GM21717 (cell line): Measurements from ENCODE around the gene SKIC8.
"Not testable (repeated sequence)": the region's sequence is repeated elsewhere in the genome, so short reads cannot be mapped to it uniquely, and the experiment has no call there.

ENCODE experiments used
- ATAC-seq: cut with Tn5 transposase; IDR thresholded peaks from one replicate; pipeline ENCODE4 v1.9.1; 2021; ENCODE audit warnings: mild to moderate bottlenecking, moderate library complexity; ENCODE audit not compliant: unreplicated experiment

The SKIC8 gene

DNA sequence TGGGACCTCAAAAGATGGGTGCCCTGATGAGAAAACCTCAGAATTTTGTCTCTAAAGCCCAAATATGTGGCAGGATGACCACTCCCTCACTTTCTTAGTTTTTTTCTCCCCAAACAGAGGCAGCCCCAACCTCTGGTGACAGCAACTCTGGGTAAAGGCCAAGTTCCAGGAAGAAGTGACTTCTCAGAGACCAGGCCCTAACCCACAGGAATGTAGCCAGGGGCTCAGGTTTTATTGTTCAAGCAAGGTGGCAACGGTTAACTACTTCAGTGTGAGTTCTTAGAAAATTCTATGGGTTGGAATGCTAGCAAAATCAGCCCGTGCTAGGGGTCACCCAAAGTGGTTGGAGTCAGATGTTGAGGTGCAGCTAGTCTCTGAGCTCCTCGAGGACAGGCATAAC is 40.2 kb downstream of the SKIC8 start:
- ATAC-seq, result no peak

DNA sequence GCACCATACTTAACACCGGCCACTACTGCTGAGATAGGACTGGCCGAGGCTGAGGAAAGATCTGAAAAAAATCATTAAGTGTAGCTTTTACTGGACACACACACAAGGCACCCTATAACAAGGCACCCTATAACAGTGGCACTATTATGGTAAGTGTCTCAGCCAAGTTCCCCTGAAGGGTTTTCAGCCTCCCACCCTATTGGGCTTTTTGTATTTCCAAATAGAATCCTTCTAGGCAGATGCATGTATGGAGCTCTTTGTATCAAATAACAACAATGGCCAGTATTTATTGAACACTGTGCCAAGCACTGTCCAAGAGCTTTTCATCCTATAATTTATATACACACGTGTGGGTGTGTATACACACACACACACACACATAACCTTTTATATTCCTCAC is 41.7 kb downstream of the SKIC8 start:
- no peak for ATAC-seq

DNA sequence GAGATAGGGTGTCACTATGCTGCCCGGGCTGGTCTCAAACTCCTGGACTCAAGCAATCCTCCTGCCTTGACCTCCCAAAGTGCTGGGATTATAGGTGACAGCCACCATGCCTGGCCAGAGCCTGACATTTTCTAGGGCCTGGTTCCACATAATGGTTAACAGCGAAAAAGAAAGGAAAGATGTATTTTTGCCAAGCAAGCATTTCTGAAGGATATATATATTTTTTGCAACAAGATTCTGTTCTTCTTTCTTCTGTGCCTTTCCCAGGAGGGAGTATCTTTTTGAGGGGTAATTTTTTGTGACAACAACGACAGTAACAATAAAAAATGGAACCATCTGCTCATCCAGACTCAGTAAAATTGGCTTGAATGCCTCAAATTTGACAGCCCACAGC is 43.4 kb downstream of the SKIC8 start:
- no peak for ATAC-seq

DNA sequence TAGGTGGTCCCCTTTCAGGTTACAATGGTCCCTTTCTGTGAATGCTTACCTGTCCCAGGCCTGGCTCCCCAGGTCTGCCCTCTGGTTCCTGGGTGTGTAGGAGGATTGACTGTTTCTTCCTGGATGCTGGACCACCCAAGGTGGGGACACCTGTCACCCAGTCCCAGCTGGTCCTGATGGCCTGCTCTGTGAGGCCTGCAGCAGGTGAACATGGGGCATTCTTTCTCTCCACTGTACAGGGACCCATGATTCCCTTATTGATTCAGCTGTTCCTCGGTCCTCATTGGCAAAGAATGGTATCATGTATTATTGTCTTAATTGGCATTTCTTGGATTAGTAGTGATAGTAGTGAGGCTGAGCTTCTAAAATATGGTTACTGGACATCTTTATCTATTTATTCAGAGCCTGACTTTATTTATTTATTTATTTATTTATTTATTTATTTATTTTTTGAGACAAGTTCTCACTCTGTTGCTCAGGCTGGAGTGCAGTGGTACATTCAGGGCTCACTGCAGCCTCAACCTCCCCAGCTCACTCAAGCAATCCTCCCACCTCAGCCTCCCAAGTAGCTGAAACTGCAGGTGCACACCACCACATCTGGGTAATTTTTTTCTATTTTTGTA is 43.9 kb downstream of the SKIC8 start:
- ATAC-seq, result no peak

DNA sequence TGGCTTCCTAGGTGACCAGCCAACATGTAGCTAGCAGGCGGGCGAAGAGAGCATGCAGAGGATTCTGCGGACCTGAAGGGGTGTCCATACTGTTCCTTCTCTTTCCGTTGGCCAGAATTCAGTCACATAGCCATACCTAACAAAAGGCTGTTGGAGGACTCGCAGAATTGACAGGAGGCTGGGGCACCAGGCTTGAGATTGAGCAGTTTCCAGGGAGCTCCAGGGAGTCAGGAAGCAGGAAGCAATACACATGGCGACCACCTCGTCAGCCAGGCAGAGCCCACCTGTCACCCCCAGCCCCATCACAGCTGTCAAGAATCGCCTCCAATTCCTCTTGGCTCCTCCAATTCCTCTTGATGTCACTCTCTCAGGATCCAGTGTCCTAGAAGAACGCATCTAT is 48.3 kb downstream of the SKIC8 start:
- ATAC-seq, result no peak

DNA sequence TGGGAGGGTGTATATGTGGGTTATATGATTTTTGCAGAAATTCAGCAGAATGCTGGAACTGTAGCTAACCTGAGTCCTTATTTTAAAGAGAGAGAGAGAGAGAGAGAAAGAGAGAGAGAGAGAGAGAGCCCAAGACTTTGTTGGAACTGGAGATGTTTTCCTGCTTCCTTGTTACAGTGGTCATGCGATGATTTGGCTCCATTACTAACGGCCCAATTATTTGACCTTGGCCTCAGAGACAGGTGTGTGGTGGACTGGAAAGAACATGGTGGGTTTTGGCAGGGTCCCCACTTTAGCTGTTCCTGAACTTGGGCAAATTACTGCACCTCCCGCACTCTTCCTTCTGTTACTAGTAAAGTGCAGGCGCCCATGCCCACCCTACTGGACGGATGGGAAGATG is 50.3 kb downstream of the SKIC8 start:
- no peak for ATAC-seq

DNA sequence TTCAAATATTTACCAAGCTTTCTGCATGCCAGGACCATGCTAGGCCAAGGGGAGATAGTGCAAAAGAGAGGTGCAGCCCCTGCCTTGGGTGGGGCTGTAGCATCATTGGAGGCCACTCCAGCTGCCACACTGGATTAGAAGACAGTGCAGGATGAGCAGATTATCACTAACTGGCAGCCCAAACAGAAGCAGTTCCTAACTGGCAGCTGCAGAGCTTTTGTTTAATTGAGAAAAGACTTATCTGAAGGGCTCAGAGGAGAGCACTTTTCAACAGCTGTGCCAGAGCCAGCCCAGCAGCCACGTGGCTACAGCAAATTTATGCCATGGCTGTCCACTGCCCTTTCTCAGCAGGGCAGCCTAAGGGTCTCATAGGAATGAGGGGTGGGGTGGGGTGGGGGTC is 51.5 kb downstream of the SKIC8 start:
- ATAC-seq, result no peak

DNA sequence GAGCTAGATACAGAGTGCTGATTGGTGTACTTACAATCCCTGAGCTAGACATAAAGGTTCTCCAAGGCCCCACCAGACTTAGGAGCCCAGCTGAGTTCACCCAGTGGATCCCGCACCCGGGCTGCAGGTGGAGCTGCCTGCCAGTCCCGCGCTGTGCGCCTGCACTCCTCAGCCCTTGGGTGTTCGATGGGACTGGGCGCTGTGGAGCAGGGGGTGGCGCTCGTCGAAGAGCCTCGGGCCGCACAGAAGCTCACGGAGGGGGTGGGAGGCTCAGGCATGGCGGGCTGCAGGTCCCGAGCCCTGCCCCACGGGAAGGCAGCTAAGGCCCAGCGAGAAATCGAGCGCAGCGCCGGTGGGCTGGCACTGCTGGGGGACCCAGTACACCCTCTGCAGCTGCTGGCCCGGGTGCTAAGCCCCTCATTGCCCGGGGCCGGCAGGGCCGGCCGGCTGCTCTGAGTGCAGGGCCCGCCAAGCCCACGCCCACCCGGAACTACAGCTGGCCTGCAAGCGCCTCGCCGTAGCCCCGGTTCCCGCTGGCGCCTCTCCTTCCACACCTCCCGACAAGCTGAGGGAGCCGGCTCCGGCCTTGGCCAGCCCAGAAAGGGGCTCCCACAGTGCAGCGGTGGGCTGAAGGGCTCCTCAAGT is 53.3 kb downstream of the SKIC8 start:
- not testable (repeated sequence) for ATAC-seq

DNA sequence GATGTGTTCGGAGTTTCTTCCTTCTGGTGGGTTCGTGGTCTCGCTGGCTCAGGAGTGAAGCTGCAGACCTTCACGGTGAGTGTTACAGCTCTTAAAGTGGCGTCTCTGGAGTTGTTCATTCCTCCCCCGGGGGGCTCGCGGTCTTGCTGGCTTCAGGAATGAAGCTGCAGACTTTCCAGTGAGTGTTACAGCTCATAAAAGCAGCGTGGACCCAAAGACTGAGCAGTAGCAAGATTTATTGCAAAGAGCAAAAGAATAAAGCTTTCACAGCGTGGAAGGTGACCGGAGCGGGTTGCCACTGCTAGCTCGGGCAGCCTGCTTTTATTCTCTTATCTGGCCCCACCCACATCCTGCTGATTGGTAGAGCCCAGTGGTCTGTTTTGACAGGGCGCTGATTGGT is 54.0 kb downstream of the SKIC8 start:
- not testable (repeated sequence) for ATAC-seq

DNA sequence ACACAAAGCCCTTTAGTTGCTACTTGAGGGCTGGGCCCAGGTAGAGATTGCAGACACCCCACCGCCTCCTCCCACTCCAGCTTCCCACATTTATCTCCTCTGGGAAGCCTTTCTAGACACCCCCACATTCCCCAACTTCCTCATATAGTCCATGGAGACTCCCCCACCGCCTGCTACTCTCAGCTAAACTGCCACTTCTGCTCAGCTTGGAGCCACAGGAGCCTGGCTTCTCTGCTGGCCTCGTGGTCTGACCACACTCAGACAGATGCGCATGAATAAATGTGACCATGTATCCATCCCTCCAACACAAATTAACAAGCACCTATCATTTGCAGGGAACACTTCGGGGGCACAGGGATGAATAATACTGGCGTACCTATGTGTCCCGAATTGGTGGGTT is 54.5 kb downstream of the SKIC8 start:
- no peak for ATAC-seq

DNA sequence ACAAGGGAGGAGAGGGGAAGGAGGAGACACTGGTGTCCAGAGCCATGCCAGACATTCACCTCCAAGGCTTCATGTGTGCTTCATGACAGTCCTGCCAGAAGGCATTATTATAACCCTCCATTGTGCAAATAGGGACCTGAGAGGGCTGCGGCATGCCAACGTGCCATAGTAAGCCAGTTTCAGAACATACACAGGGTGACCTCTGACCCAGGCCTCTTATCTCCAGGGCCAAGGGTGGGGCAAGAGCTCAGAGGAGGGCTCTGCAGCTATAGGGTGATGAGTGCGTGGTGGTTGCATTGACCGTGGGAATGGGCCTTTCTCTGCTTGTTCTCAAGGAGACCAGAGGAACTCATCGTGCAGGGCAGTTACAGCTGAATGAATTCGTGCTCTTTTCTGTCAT is 55.3 kb downstream of the SKIC8 start:
- no peak for ATAC-seq

DNA sequence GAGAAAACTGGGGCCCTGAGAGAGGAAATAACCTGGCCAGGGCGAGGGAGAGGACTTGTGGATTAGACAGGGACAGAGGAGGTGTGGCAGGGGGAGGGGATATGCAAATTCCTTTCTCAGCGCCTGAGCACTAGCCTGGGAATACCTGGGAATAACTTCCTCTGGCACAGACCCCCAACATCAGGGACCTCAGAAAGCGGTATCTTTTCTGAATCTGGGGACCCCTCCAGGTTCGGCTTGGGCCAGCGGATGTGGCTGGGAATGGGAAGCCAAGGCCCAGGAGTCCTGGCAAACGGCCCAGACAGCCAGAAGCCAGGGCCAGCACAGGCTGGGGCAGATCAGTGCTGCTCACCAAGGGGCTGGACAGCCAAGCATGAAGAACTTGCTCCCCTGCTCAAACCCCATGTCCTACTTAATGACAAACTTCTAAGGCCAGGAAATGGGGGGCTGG is 55.9 kb downstream of the SKIC8 start:
- no peak for ATAC-seq

DNA sequence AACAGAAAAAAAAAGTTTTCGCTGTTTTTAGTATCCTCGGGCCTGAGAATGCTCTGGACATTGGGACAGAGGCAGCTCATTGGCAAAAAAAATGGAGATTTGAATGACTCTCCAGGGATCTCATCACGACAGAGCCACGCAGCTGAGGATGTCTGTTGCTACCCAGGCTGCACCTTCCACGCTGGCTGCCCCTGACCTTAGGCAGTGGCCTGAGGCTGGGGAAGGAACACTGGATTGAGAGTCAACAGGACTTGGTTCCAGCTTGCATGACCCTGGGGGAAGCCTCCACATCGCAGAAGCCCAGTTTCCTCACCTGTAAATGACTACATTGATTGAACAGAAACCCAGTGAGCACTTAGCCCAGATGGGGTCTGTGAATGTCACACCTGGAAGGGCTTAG is 56.4 kb downstream of the SKIC8 start:
- no peak for ATAC-seq

DNA sequence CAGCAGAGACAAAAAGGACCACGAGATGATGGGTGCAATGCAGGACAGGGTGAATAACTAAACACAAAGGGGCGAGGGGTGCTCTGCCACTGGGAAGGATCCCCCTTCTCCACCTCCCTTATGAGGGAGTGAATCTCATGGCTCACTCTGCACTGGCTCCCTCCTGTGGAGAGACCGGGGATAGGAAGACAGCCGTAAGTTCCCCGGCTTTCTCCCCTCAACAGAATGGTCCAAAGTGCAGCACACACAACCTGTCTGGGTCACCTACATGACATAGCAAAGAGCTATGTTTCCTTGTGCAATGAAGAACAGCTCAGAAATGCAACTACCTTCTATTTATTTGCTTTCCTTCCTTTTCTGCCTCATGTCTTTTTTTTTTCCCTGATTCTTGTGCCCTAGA is 57.3 kb downstream of the SKIC8 start:
- ATAC-seq, result no peak

DNA sequence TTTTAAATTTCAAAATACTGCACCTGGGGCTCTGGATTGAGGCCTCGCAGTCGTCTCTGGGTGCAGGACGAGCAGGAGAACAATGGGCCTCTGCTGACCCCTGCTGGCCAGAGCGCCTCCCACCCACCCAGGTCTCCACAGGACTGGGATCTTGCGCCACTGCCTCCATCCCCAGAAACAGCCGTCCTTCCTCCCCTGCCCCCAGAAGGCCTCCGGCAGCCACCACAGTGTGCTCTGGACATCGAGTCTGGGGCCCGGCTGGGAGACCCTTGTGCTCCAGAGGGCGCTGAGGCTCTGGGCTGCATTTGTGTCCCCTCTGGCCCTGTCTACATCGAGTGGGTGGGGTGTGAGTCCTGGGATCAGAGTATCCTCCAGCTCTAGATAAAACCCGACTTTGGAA is 58.4 kb downstream of the SKIC8 start:
- no peak for ATAC-seq

DNA sequence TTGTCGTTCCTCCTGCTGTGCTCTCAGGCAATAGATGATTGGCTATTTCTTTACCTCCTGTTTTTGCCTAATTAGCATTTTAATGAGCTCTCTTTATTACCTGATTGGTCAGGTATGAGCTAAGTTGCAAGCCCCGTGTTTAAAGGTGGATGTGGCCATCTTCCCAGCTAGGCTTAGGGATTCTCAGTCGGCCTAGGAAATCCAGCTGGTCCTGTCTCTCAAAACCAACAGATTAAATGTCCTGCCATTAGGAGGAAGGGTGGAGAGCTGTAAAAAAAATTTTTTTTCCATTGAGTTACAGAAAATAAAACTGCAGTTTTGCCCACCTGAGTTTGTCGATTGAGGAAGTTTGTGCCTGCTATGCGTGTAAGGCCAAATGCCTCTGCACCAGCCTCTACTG is 59.6 kb downstream of the SKIC8 start:
- ATAC-seq, result no peak

DNA sequence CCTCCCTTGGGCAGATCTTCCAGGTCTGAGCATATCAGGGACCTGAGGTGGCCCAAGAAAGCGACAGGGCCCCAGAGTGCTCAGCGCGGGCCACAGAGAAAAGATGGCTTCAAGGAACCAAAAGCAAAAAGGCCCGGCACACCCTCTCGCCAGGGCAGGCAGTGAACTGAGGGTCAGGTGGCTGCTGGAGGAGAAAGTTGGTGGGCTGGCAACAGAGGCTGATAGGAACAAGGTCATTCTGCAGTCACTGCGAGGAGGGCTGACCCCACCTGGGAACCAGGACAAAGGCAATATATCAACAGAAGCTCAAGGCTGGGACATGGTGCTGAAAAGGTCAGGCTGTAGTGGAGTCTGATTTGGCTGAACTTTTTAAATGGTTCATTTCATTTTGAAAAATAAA is 62.3 kb downstream of the SKIC8 start:
- ATAC-seq, result no peak

DNA sequence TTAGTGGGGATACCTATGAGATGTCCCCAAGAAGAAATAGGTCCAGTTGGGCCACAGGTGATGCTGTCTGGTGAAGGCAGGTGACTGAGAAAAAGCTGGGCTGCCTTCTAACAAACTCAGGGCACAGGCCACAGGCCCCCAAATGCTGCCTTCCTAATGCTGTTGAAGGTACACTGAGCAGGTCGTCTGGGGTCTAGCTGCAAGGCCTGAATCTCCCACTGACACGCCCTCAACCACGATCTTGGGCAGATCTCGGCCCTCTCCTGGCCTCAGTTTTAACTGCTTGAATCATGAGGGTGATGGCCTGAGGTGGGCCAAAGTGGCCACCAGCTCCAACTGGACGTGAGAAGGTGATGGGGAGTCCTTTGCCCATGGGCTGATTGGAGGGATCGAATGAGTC is 62.9 kb downstream of the SKIC8 start:
- ATAC-seq, result no peak

DNA sequence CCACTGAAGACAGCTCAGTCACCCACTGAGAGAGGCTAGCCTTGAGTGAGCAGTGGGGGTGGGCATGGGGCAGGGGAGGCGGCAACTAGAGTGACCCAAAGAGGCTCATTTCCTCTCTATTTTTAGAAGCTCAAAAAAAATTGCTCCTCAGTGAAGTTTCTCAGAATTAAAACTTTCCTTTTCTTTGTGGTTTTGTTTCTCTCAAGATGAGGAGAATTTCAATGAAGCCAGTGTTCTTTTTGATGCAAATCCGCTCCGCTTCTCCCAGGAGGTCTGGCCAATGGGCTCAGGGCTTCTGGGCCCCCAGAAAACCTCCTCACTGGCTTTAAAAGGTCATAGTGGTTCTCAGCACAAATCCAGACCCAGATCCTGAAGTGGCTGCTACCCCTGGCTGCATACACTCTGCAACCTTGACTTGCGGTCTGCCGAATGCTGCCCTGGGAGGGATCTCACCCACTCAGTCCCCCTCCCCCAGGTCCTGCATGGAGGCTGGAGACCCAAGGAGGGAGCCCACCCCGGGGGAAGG is 64.8 kb downstream of the SKIC8 start, which contains the start of gene ACSBG1:
Gene ACSBG1 (minus strand): TSS at position 51 of the 526 bp plus-strand sequence. CDS start 64 bp downstream, outside the sequence.
- ATAC-seq, result no peak

DNA sequence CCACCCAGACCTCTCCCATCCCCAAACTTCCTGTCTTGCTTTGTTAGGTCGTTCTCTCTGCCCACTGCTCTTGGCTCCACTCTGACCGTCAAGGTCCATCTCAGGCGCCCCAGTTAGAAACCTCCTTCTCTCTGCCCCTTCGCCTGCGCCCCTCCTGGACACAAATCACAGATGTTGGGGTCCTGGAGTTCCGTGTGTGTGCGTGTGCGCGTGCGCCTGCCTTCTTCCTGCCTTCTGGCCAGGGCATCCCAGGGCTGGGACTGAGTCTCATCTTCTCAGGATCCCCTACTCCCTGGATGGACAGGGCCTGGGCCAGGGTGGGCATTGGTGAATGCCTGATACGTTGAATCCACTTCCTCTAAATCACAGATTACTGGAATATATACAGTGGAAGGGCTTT is 65.9 kb downstream of the SKIC8 start:
- no peak for ATAC-seq
